HG03575 (cell line): Measurements from ENCODE around the gene SPTSSB.

Experiments
- ATAC-seq: cut with Tn5 transposase; IDR thresholded peaks from one replicate; pipeline ENCODE4 v1.9.1; 2021; ENCODE audit not compliant: unreplicated experiment, insufficient number of reproducible peaks, low FRiP score; ENCODE audit errors: extremely low read depth

The SPTSSB gene

GRCh38 chr3:161345023-161345422, 26.3 kb downstream of the SPTSSB start:
- no peak for ATAC-seq

GRCh38 chr3:161343986-161344385, 27.3 kb downstream of the SPTSSB start:
- ATAC-seq: no peak

GRCh38 chr3:161343540-161343939, 27.8 kb downstream of the SPTSSB start:
- no peak for ATAC-seq

GRCh38 chr3:161342629-161343028, 28.7 kb downstream of the SPTSSB start:
- ATAC-seq: no peak

GRCh38 chr3:161339517-161340500, 31.5 kb downstream of the SPTSSB start:
- ATAC-seq: no peak

DNA sequence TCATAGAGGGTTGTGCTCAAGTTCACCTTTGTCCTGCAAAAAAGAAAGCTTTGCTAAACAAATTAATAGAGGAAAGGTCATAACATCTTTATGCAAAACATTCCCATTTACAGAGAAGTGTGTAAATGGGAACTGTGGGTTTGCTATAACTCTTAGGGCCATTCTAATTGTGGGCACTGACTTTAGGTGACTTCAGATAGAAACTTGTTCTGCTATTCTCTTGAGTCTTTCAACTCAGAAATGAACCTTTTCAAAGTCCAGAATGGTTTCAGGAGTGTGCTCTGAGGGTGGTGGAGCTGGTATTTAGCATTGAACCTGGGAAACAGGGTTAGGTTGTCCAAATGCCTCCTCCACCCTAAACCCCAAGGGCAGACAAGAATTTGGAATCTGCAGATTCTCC, 34.0 kb downstream of the SPTSSB start:
- no peak for ATAC-seq

DNA sequence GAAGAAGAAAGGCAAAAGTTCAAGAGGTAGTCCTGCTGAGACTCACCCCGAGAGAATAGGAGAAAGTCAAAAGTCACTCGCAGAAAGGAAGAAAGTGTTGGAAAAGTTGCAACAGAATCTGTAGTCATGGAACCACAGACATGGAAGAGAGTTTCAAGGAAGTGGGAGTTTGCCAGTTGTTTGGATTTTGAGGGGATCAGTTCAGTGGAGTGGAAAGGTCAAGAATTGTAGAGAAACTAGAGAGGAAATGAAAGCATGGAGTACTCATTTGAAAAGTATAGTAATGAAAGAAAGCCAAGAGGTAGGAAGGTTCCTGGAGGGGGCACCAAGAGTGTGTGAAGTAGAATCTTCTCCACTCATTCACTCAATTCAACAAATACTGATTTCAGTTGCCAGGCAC, 34.7 kb downstream of the SPTSSB start:
- ATAC-seq: no peak

GRCh38 chr3:161333696-161334095, 37.6 kb downstream of the SPTSSB start:
- no peak for ATAC-seq

GRCh38 chr3:161332792-161333191, 38.5 kb downstream of the SPTSSB start:
- ATAC-seq: no peak

- no peak for ATAC-seq
Measured at GRCh38 chr3:161325059-161325458, 46.3 kb downstream of the SPTSSB start.

GRCh38 chr3:161323926-161324621, 47.2 kb downstream of the SPTSSB start:
- no peak for ATAC-seq

- ATAC-seq: no peak
Measured at GRCh38 chr3:161322781-161323568, 48.3 kb downstream of the SPTSSB start.

GRCh38 chr3:161320837-161321236, 50.5 kb downstream of the SPTSSB start:
- ATAC-seq: no peak

DNA sequence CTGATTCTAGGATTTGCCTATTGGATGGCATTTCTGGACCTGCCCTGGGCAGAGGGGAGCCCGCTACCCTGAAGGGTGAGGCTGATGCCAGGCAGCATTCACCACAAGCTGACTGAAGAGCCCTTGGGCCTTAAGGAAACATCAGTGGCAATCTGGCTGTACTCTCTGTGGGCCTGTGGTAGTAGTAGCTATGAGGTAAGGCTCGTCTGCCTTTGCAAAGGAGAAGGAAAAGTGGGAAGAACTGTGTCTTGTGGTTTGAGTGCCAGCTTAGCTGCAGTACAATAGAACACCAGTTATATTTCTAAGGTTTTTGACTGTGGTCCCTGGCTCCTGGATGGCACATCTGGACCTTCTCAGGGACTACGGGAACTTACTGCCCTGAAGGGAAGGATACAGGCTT, 51.5 kb downstream of the SPTSSB start:
- ATAC-seq: no peak

DNA sequence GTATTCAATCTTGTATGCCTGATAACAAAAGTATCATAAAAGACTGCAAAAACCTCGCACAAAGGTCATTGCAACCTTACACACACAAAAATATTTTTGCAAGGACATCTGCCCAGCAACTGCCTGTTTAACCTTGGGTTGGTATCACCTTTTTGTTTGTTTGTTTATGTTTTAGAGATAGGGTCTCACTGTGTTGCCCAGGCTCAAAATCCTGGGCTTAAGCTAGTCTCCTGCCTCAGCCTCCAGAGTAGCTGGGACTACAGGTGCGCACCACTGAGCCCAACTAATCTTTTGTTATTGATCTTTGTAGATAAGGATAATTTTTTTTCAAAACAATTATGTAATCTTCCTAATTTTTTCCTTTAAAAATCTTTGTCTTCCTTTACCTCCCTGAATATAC, 54.2 kb downstream of the SPTSSB start:
- ATAC-seq: no peak

DNA sequence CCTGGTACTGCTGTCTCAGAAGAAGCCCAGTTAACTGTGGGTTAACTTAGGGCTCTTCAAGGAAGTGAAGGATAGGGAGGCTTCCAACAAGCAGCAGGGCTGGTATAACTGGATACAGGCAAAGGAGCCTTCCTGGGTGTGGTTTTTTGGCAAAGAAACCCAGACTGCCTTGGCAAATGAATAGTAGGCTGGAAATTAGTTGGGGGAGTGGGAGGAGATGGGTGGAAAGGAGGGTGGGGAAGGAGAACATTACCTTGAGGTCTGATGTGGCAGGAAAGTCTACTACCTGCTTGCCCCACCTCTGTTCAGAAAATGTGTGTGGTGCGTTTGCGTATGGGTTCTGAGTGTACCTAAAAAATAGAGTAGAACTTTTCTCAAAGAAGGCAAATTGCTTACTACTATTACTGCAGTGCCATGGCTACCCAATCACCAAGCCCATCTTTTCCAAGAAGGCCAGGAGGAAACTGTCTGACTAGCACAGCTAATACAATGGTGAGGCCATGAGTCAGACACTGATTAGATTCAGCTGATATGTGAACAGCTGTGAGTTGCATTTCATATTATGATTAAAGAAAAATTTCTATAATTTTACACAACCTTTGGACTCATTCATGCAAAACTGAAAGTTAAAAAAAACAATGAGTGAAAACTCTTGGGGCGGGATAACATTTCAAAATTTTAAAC, 55.2 kb downstream of the SPTSSB start:
- ATAC-seq: no peak

DNA sequence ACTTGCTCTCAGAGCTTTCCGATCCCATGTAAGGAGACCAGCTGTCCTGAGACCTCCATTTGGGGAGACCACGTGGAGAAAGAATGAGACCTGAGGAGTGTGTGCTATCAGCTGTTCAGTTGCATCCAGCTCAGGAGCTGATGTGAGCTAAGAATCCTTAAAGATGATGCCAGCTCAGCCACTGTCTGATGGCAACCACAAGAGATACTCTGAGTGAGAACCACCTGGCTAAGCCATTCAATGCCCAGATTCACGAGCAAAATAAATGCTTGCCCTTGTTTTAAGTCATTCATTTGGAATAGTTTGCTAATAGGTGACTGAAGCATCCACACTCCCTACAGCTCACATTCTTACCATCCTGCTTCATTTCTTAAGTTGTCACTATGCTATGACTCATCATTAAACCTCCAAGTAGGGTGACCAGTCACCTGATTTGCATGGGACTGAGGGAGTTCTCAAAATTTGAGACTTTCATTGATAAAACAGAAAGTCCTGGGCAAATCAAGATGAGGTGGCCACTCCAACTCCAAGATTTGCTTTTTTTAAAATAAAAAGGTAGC, 56.4 kb downstream of the SPTSSB start:
- peak; percentile 45 for ATAC-seq

GRCh38 chr3:161310649-161311423, 60.5 kb downstream of the SPTSSB start:
- peak; percentile 56 for ATAC-seq
